DMS153 treated with DMSO at 0.1 percent for 48 hours (cell line): ENCODE data around the gene ADAMTSL3.
"Not testable (repeated sequence)": the region's sequence is repeated elsewhere in the genome, so short reads cannot be mapped to it uniquely, and the experiment has no call there.

ENCODE experiments used
- DNase-seq: peaks from one replicate; lab custom pipeline; 2025; ENCODE audit not compliant: unreplicated experiment; lab: John Stamatoyannopoulos, UW

The ADAMTSL3 gene

GRCh38 chr15:84080778-84081084 is 426.8 kb downstream of the ADAMTSL3 start:
- DNase-seq: not testable (repeated sequence)

- DNase-seq: no peak
Observed at GRCh38 chr15:84081391-84082168, 427.7 kb downstream of the ADAMTSL3 start.

- DNase-seq: no peak
Observed at GRCh38 chr15:84082739-84083138, 428.8 kb downstream of the ADAMTSL3 start.

GRCh38 chr15:84086071-84086470 is 432.1 kb downstream of the ADAMTSL3 start:
- not testable (repeated sequence) for DNase-seq
